ENCODE measurements around the gene FDCSP. TPM values are rescaled to one million over a fixed set of nuclear protein-coding genes. Genes with fewer than 3 reads are reported as not detected.
"Not testable (repeated sequence)": the region's sequence is repeated elsewhere in the genome, so short reads cannot be mapped to it uniquely, and the experiment has no call there.

The FDCSP gene
- total RNA-seq, 1 donor from 2014 or later: not detected

- DNase-seq (ENCODE audit: missing footprints); ATAC-seq; intact Hi-C loops (cut with DNase I): not testable (repeated sequence)
Measured at GRCh38 chr4:70221818-70222217, 4.1 kb upstream of the FDCSP start.

- intact Hi-C loops (cut with DNase I): no loop called here
- ATAC-seq (no peak), DNase-seq (ENCODE audit: missing footprints) (no peak)
Measured at GRCh38 chr4:70236125-70236524, 10.2 kb downstream of the FDCSP start.

GRCh38 chr4:70239131-70239883 lies 13.4 kb downstream of the FDCSP start:
- DNase-seq (ENCODE audit: missing footprints) (no peak), ATAC-seq (no peak)
- intact Hi-C loops (cut with DNase I): no loop called here

- ATAC-seq (no peak), DNase-seq (ENCODE audit: missing footprints) (no peak)
- intact Hi-C loops (cut with DNase I): no loop called here
Measured at GRCh38 chr4:70239884-70240591, 14.1 kb downstream of the FDCSP start.

GRCh38 chr4:70242297-70242696 lies 16.4 kb downstream of the FDCSP start, which contains the start of gene CSN3:
Gene CSN3, plus strand, starts transcription at chr4:70242597. Its CDS starts 2,223 bp downstream, at chr4:70244820.
- DNase-seq (ENCODE audit: missing footprints); ATAC-seq; intact Hi-C loops (cut with DNase I): not testable (repeated sequence)

- intact Hi-C loops (cut with DNase I): no loop called here
- ATAC-seq: no peak
- DNase-seq (ENCODE audit: missing footprints): no peak
Measured at GRCh38 chr4:70243091-70243490, 17.2 kb downstream of the FDCSP start.

- intact Hi-C loops (cut with DNase I): no loop called here
- no peak for ATAC-seq
- no peak for DNase-seq (ENCODE audit: missing footprints)
Measured at GRCh38 chr4:70251250-70251944, 25.5 kb downstream of the FDCSP start.

- DNase-seq (ENCODE audit: missing footprints) (no peak), ATAC-seq (no peak)
- intact Hi-C loops (cut with DNase I): no loop called here
Measured at GRCh38 chr4:70251945-70252277, 26.0 kb downstream of the FDCSP start.

GRCh38 chr4:70269674-70270073 lies 43.8 kb downstream of the FDCSP start:
- no peak for DNase-seq (ENCODE audit: missing footprints)
- intact Hi-C loops (cut with DNase I): no loop called here
- ATAC-seq: no peak

GRCh38 chr4:70277121-70277520 lies 51.2 kb downstream of the FDCSP start:
- intact Hi-C loops (cut with DNase I): no loop called here
- DNase-seq (ENCODE audit: missing footprints) (no peak), ATAC-seq (no peak)

- ATAC-seq (no peak), DNase-seq (ENCODE audit: missing footprints) (no peak)
- intact Hi-C loops (cut with DNase I): no loop called here
Measured at GRCh38 chr4:70280567-70280966, 54.6 kb downstream of the FDCSP start.

Other genes starting within 250 kb of the FDCSP start
- not detected for gene STATH, start 230.2 kb upstream of the FDCSP start, total RNA-seq
- gene HTN3, start 197.7 kb upstream of the FDCSP start, total RNA-seq: not detected
- not detected for gene HTN1, start 175.7 kb upstream of the FDCSP start, total RNA-seq
- not detected for gene PRR27, start 71.9 kb upstream of the FDCSP start, total RNA-seq
- gene ODAM, start 30.4 kb upstream of the FDCSP start, total RNA-seq: not detected
- gene CSN3, start 16.5 kb downstream of the FDCSP start, total RNA-seq: not detected
- not detected for gene CABS1, start 108.9 kb downstream of the FDCSP start, total RNA-seq
- not detected for gene SMR3A, start 134.6 kb downstream of the FDCSP start, total RNA-seq
- gene SMR3B, start 157.0 kb downstream of the FDCSP start, total RNA-seq: not detected
- gene OPRPN, start 171.8 kb downstream of the FDCSP start, total RNA-seq: not detected
- not detected for gene MUC7, start 246.1 kb downstream of the FDCSP start, total RNA-seq

Data from Right ventricle myocardium inferior (tissue), 1 donor.